Measurements from ENCODE around the gene SOCS6.

DNA sequence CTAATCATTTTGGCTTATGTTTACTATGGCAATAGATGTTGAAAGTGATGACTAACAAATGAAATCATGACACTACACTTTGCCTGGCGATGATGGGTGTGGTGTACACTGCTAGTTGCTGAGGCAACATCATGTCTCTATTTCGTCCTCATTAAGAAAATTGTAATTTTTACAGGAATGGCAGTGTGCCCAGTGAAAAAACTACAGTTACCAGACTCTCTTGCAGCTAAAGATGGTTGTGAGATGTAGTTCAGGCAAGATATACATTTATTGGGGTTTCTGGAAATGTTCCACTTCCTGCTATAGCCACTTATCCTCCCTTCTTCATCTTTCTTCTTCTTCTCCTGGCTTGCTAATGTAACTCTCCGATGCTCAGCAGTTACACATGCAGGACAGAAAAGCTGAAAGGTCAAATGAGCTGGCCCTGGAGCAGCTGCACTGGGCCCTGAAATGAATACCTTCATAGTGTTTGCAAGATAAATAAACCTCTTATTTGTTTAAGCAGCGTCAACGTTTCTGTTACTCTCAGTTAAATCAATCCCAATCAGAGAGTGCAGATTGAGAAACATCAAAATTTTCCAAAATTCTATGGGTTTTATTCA lies 46.0 kb downstream of the SOCS6 start:
- no peak for TF ChIP-seq EZH2 (optimal IDR thresholded peaks at IDR 0.05; ENCODE audit: low read depth, low read length)
- TF ChIP-seq, protein P1, sequence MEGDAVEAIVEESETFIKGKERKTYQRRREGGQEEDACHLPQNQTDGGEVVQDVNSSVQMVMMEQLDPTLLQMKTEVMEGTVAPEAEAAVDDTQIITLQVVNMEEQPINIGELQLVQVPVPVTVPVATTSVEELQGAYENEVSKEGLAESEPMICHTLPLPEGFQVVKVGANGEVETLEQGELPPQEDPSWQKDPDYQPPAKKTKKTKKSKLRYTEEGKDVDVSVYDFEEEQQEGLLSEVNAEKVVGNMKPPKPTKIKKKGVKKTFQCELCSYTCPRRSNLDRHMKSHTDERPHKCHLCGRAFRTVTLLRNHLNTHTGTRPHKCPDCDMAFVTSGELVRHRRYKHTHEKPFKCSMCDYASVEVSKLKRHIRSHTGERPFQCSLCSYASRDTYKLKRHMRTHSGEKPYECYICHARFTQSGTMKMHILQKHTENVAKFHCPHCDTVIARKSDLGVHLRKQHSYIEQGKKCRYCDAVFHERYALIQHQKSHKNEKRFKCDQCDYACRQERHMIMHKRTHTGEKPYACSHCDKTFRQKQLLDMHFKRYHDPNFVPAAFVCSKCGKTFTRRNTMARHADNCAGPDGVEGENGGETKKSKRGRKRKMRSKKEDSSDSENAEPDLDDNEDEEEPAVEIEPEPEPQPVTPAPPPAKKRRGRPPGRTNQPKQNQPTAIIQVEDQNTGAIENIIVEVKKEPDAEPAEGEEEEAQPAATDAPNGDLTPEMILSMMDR (IDR thresholded peaks at IDR 0.05; ENCODE audit: low read length): no peak
- no peak for TF ChIP-seq EZH2phosphoT487 (IDR thresholded peaks at IDR 0.05; ENCODE audit: low read length)
